B cell (primary cell): ENCODE measurements around the gene SEPTIN1.

Experiments used
- CTCF ChIP-seq: fragments of 200-600 bp; IDR thresholded peaks from one replicate; pipeline ENCODE4 v1.8.0; 2022; ENCODE audit warnings: antibody characterized with exemption, mild to moderate bottlenecking
- EZH2 ChIP-seq: IDR thresholded peaks from 2 replicates; pipeline ENCODE4 v1.6.1; 2012; ENCODE audit warnings: borderline replicate concordance, low read depth, mild to moderate bottlenecking, moderate library complexity, low read length; ENCODE audit not compliant: insufficient read depth, poor library complexity, severe bottlenecking

- TF ChIP-seq CTCF: no peak
- no peak for TF ChIP-seq EZH2
Measured at GRCh38 chr16:30376461-30376902, 5.9 kb downstream of the SEPTIN1 start.
